Measurements from ENCODE around the gene PDIA3.

DNA sequence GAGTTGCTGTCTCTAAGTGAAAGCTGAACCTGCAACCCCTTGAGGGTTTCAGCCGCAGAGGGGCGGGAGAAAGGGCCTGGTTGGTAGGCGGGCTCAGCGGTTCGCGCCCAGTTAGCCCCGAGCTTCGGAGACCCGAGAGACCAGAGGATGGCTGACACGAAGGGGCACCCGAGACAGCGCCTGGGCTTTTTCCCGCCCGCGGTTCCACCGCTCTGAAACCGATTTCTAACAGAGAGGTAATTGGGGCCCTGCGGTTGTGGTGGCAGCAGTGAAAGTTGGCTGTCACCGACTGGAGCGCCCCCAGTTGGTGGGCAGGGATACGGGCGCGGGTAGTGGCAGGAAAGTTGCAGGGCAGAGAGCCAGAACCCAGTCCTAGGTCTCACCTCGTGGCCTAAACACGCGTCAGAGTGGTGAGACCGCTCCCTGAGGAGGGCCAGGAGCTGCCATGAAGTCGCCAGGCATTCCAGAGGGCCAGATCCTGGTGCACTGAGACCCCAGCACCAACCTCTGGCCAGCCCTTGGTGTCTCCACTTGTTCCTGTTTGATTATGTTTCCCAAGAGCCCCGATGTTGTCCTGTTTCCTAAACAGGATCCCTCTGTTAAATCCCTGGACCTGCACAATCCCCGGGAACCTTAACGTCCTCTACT, 31.2 kb downstream of the PDIA3 start:
- TF ChIP-seq, protein P1, sequence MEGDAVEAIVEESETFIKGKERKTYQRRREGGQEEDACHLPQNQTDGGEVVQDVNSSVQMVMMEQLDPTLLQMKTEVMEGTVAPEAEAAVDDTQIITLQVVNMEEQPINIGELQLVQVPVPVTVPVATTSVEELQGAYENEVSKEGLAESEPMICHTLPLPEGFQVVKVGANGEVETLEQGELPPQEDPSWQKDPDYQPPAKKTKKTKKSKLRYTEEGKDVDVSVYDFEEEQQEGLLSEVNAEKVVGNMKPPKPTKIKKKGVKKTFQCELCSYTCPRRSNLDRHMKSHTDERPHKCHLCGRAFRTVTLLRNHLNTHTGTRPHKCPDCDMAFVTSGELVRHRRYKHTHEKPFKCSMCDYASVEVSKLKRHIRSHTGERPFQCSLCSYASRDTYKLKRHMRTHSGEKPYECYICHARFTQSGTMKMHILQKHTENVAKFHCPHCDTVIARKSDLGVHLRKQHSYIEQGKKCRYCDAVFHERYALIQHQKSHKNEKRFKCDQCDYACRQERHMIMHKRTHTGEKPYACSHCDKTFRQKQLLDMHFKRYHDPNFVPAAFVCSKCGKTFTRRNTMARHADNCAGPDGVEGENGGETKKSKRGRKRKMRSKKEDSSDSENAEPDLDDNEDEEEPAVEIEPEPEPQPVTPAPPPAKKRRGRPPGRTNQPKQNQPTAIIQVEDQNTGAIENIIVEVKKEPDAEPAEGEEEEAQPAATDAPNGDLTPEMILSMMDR (IDR thresholded peaks at IDR 0.05): peak in 5 of 7 experiments; percentile 61 to 79 (median 72)
- no peak for TF ChIP-seq POLR2A (IDR thresholded peaks at IDR 0.05)
